HepG2 (cell line): ENCODE measurements around the gene ZNF578.
"Not testable (repeated sequence)": the region's sequence is repeated elsewhere in the genome, so short reads cannot be mapped to it uniquely, and the experiment has no call there.

Experiments
- FOXK1 ChIP-seq: sonication (generic); formaldehyde crosslinking; IDR thresholded peaks from 2 replicates; pipeline ENCODE4 v1.4.0; 2020; ENCODE audit warnings: low read depth, missing genetic modification reagents, borderline replicate concordance
- POLR2A ChIP-seq, 2 experiments: IDR thresholded peaks; 2 replicates each; pipeline ENCODE4 v1.6.1; 2011; ENCODE audit warnings: low read depth in 2 of 2, low read length in 2 of 2, mild to moderate bottlenecking in 1 of 2, moderate library complexity in 1 of 2; ENCODE audit not compliant: insufficient read depth in 1 of 2
- POLR2AphosphoS5 ChIP-seq: IDR thresholded peaks from 2 replicates; pipeline ENCODE4 v1.6.1; 2012; ENCODE audit warnings: low read depth, low read length
- ZNF263 ChIP-seq: sonication (generic); formaldehyde crosslinking; IDR thresholded peaks from 2 replicates; pipeline ENCODE4 v1.4.0; 2020; ENCODE audit warnings: missing genetic modification reagents
- ZNF335 ChIP-seq: sonication (generic); formaldehyde crosslinking; IDR thresholded peaks from 2 replicates; pipeline ENCODE4 v1.4.0; 2020; ENCODE audit warnings: missing genetic modification reagents
- ZNF569 ChIP-seq: sonication (generic); formaldehyde crosslinking; IDR thresholded peaks from 2 replicates; pipeline ENCODE4 v1.5.0; 2020; ENCODE audit warnings: mild to moderate bottlenecking, missing genetic modification reagents, moderate library complexity, borderline replicate concordance
- ZNF720 ChIP-seq: sonication (generic); formaldehyde crosslinking; IDR thresholded peaks from 2 replicates; pipeline ENCODE4 v1.4.0; 2020; ENCODE audit warnings: missing genetic modification reagents
- TF ChIP-seq, protein P1 (sequence below): sonication (generic); formaldehyde crosslinking; IDR thresholded peaks from 2 replicates; pipeline ENCODE4 v1.5.0; 2020; ENCODE audit warnings: mild to moderate bottlenecking, missing genetic modification reagents, moderate library complexity
- TF ChIP-seq, protein P2 (sequence below), 2 experiments: IDR thresholded peaks; 2 replicates each; pipeline ENCODE4 v1.6.1; 2011 to 2012; ENCODE audit warnings: low read length in 2 of 2, borderline replicate concordance in 1 of 2, low read depth in 1 of 2, mild to moderate bottlenecking in 1 of 2, moderate library complexity in 1 of 2

DNA sequence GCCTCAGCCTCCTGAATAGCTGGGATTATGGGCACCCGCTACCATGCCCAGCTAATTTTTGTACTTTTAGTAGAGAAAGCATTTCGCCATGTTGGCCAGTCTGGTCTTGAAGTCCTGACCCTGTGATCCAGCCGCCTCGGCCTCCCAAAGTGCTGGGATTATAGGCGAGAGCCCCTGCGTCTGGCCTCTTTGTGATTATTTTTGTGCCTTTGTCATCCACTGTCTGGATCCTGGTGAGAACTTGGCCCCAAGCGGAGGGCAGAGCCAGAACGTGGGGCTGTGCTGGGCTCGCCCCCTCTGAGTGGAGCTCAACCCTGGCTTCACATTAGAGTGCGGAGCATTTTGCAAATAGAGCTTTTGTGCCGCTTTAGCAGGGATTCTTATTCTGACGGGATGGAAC is 47.6 kb downstream of the ZNF578 start:
- not testable (repeated sequence) for TF ChIP-seq POLR2AphosphoS5; ZNF335 (CRISPR knock-in tag); ZNF720 (CRISPR knock-in tag); POLR2A (IDR thresholded peaks at IDR 0.05; ENCODE audit: insufficient read depth in 1 of 2, low read depth in 2 of 2, low read length in 2 of 2); ZNF569 (CRISPR knock-in tag); FOXK1 (CRISPR knock-in tag); ZNF263 (CRISPR knock-in tag)
- TF ChIP-seq, protein P1, sequence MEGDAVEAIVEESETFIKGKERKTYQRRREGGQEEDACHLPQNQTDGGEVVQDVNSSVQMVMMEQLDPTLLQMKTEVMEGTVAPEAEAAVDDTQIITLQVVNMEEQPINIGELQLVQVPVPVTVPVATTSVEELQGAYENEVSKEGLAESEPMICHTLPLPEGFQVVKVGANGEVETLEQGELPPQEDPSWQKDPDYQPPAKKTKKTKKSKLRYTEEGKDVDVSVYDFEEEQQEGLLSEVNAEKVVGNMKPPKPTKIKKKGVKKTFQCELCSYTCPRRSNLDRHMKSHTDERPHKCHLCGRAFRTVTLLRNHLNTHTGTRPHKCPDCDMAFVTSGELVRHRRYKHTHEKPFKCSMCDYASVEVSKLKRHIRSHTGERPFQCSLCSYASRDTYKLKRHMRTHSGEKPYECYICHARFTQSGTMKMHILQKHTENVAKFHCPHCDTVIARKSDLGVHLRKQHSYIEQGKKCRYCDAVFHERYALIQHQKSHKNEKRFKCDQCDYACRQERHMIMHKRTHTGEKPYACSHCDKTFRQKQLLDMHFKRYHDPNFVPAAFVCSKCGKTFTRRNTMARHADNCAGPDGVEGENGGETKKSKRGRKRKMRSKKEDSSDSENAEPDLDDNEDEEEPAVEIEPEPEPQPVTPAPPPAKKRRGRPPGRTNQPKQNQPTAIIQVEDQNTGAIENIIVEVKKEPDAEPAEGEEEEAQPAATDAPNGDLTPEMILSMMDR (CRISPR knock-in tag): not testable (repeated sequence)
- TF ChIP-seq, protein P2, sequence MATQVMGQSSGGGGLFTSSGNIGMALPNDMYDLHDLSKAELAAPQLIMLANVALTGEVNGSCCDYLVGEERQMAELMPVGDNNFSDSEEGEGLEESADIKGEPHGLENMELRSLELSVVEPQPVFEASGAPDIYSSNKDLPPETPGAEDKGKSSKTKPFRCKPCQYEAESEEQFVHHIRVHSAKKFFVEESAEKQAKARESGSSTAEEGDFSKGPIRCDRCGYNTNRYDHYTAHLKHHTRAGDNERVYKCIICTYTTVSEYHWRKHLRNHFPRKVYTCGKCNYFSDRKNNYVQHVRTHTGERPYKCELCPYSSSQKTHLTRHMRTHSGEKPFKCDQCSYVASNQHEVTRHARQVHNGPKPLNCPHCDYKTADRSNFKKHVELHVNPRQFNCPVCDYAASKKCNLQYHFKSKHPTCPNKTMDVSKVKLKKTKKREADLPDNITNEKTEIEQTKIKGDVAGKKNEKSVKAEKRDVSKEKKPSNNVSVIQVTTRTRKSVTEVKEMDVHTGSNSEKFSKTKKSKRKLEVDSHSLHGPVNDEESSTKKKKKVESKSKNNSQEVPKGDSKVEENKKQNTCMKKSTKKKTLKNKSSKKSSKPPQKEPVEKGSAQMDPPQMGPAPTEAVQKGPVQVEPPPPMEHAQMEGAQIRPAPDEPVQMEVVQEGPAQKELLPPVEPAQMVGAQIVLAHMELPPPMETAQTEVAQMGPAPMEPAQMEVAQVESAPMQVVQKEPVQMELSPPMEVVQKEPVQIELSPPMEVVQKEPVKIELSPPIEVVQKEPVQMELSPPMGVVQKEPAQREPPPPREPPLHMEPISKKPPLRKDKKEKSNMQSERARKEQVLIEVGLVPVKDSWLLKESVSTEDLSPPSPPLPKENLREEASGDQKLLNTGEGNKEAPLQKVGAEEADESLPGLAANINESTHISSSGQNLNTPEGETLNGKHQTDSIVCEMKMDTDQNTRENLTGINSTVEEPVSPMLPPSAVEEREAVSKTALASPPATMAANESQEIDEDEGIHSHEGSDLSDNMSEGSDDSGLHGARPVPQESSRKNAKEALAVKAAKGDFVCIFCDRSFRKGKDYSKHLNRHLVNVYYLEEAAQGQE (IDR thresholded peaks at IDR 0.05; ENCODE audit: borderline replicate concordance in 1 of 2, low read depth in 1 of 2, low read length in 2 of 2): not testable (repeated sequence)
